Peyer's patch (tissue), 4 donors: ENCODE data around the gene SEC11A.

Experiments
- POLR2A ChIP-seq, 2 donors: fragments of 450-650 bp; IDR thresholded peaks; one replicate each; pipeline ENCODE4 v1.5.1; 2017; ENCODE audit warnings: antibody characterized with exemption in 2 of 2, mild to moderate bottlenecking in 2 of 2, moderate library complexity in 2 of 2
- TF ChIP-seq, protein P1 (sequence below), 6 experiments: fragments of 450-650 bp in 4 of 6; fragments of 200-600 bp in 2 of 6; sonication (generic) in 1 of 6; IDR thresholded peaks; one replicate each; pipeline ENCODE4 v1.5.1; 2017 to 2019; ENCODE audit warnings: antibody characterized with exemption in 6 of 6, mild to moderate bottlenecking in 3 of 6, moderate library complexity in 1 of 6

DNA sequence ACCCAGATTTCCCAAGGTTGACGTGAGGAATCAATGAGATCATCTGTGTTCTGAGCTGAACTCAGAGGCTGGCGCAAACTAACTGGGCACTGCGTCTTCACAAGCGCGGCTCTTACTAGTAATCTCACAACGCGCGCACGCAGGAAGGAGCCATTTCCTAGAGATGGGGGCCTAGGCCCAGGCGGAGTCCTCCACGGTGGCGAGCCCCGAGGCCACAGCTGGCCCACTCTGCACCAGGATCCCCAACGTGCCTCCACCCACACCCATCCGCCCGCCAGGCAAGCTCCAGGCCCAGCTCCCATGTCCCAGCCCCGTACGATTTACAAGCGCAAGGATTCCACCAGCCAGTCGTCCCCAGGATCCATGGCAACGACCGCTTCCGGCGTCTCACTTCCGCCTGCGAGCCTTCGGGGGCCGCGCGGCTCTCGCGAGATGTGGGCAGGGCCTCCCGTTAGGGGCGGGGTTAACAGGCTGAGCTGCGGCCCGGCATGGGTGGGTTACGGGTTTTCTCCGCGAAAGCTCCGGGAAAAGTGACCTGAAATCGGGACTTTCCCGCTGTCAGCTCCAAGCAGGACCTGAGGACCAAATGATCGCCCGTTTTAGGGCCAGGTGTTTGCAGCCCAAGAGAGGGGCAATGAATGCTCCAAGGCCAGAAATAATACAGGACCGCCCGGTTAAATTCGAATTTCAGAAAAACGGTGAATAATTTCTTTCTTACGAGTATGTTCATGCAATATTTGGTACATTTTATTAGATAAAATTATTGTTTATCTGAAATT lies 61.8 kb downstream of the SEC11A start, which contains the start of gene WDR73:
- TF ChIP-seq POLR2A (IDR thresholded peaks at IDR 0.05): peak in 1 of 2 donors; percentile 26
- TF ChIP-seq, protein P1, sequence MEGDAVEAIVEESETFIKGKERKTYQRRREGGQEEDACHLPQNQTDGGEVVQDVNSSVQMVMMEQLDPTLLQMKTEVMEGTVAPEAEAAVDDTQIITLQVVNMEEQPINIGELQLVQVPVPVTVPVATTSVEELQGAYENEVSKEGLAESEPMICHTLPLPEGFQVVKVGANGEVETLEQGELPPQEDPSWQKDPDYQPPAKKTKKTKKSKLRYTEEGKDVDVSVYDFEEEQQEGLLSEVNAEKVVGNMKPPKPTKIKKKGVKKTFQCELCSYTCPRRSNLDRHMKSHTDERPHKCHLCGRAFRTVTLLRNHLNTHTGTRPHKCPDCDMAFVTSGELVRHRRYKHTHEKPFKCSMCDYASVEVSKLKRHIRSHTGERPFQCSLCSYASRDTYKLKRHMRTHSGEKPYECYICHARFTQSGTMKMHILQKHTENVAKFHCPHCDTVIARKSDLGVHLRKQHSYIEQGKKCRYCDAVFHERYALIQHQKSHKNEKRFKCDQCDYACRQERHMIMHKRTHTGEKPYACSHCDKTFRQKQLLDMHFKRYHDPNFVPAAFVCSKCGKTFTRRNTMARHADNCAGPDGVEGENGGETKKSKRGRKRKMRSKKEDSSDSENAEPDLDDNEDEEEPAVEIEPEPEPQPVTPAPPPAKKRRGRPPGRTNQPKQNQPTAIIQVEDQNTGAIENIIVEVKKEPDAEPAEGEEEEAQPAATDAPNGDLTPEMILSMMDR (IDR thresholded peaks at IDR 0.05): no peak
